Activated B cell treated with CpG ODN at 0.5 μM for 24 hours (primary cell): ENCODE data around the gene FIS1. TPM values are rescaled to one million over a fixed set of nuclear protein-coding genes. Genes with fewer than 3 reads are reported as not detected.
"Not testable (repeated sequence)": the region's sequence is repeated elsewhere in the genome, so short reads cannot be mapped to it uniquely, and the experiment has no call there.

ENCODE experiments used
- ATAC-seq: fragments of 200-7000 bp; cut with Tn5 transposase; one replicate; pipeline ENCODE4 v1.10.0; 2021; ENCODE audit warnings: low read depth, mild to moderate bottlenecking, moderate library complexity
- CTCF ChIA-PET: fragments of 350-600 bp; sonication (Branson Sonifier 250); formaldehyde crosslinking; loops from one replicate; lab custom pipeline; 2021; ENCODE audit warnings: antibody characterized with exemption; lab: Charles Lee
- POLR2A ChIA-PET: fragments of 350-600 bp; sonication (Branson Sonifier 250); formaldehyde crosslinking; loops from one replicate; lab custom pipeline; 2021; ENCODE audit warnings: antibody characterized with exemption; lab: Charles Lee
- DNase-seq: peaks from one replicate; pipeline ENCODE4 v3.0.0; 2022
- H3K27ac Mint-ChIP-seq: one replicate; pipeline ENCODE4 v1.8.0; 2020; ENCODE audit warnings: mixed read lengths
- H3K27me3 Mint-ChIP-seq: one replicate; pipeline ENCODE4 v1.8.0; 2021; ENCODE audit warnings: mixed read lengths
- H3K36me3 Mint-ChIP-seq: one replicate; pipeline ENCODE4 v1.8.0; 2021; ENCODE audit warnings: low read depth, mixed read lengths
- H3K4me1 Mint-ChIP-seq: one replicate; pipeline ENCODE4 v1.8.0; 2021; ENCODE audit warnings: mixed read lengths
- H3K4me3 Mint-ChIP-seq: one replicate; pipeline ENCODE4 v1.8.0; 2020; ENCODE audit warnings: mild to moderate bottlenecking, mixed read lengths
- H3K9me3 Mint-ChIP-seq: one replicate; pipeline ENCODE4 v1.8.0; 2020; ENCODE audit warnings: mixed read lengths
- CTCF ChIP-seq: fragments of 200-600 bp; IDR thresholded peaks from one replicate; pipeline ENCODE4 v1.8.0; 2022; ENCODE audit warnings: antibody characterized with exemption, mild to moderate bottlenecking
- intact Hi-C: fragments of 100-400 bp; cut with micrococcal nuclease; formaldehyde crosslinking; loops from one replicate; pipeline ENCODE4 v1.15.1; 2024
- total RNA-seq: library from RNA; stranded (reverse); gene quantifications from 2 replicates; pipeline ENCODE4 v1.2.3, GENCODE V29; 2022

The FIS1 gene
- total RNA-seq, result 113 and 117 TPM in 2 replicates

- Mint-ChIP-seq H3K4me1 (peaks cover 42% of the 10 kb centered on the region), H3K4me3 (peak within 1 kb of the TSS; percentile 95), H3K27me3 (no peaks in the 10 kb centered on the region), H3K27ac (peak within 1 kb of the TSS; percentile 95), H3K9me3 (no peaks in the 10 kb centered on the region), H3K36me3 (peaks cover 39% of the 10 kb centered on the region)
- peak; percentile 94 for ATAC-seq
- peak; percentile 96 for DNase-seq
- intact Hi-C loops, result loop anchor here (1.0 to 2.0 kb wide), 7 partner anchors 8 to 350 kb away; partner anchors contain the start of genes IFT22 and ZNHIT1
- POLR2A ChIA-PET, result interaction anchor here (0.6 to 3.0 kb wide), 11 partner anchors 9 to 1629 kb away, joined by 3 to 44 read pairs (median 6); partner anchors contain the start of genes IFT22, PLOD3, SRRT and TRIM56
- TF ChIP-seq CTCF, result no peak
- CTCF ChIA-PET, result interaction anchor here (1.2 to 4.9 kb wide), 8 partner anchors 8 to 103 kb away, joined by 3 to 55 read pairs (median 8); partner anchors contain the start of genes PLOD3 and ZNHIT1
These were observed at the start of gene FIS1 for GRCh38 chr7:101244375-101245146. FIS1 (minus strand) TSS chr7:101245081; CDS start chr7:101245004, 77 bp downstream.

- ChIA-PET CTCF (interaction anchor here (1.2 kb wide), 1 partner anchor 150 kb away, joined by 4 read pairs; no protein-coding TSS in a partner anchor), POLR2A (no interaction called here)
- DNase-seq, result no peak
- no peak for TF ChIP-seq CTCF
- Mint-ChIP-seq H3K4me1 (peaks cover 14% of the 10 kb centered on the region), H3K27ac (no peak overlapping the region), H3K36me3 (no peaks in the 10 kb centered on the region), H3K9me3 (no peaks in the 10 kb centered on the region), H3K27me3 (peaks cover 42% of the 10 kb centered on the region), H3K4me3 (no peak overlapping the region)
- intact Hi-C loops, result no loop called here
- ATAC-seq, result no peak
These were observed 49.4 kb upstream of the FIS1 start for GRCh38 chr7:101294039-101294831.

GRCh38 chr7:101293069-101294021 is 48.5 kb upstream of the FIS1 start:
- ATAC-seq, H3K27ac Mint-ChIP-seq: not testable (repeated sequence)

GRCh38 chr7:101292566-101292965 is 47.7 kb upstream of the FIS1 start:
- H3K9me3 Mint-ChIP-seq, H3K4me3 Mint-ChIP-seq, CTCF ChIA-PET, POLR2A ChIA-PET, H3K36me3 Mint-ChIP-seq, ATAC-seq, H3K27ac Mint-ChIP-seq, DNase-seq, intact Hi-C loops: not testable (repeated sequence)
- H3K27me3 Mint-ChIP-seq, result peaks cover 37% of the 10 kb centered on the region
- H3K4me1 Mint-ChIP-seq, result peaks cover 14% of the 10 kb centered on the region

More at GRCh38 chr7:101293069-101294021, 48.5 kb upstream of the FIS1 start:
- intact Hi-C loops, H3K36me3 Mint-ChIP-seq, H3K9me3 Mint-ChIP-seq, CTCF ChIA-PET, DNase-seq, H3K4me3 Mint-ChIP-seq, POLR2A ChIA-PET: not testable (repeated sequence)
- Mint-ChIP-seq H3K27me3 (peaks cover 39% of the 10 kb centered on the region), H3K4me1 (peaks cover 14% of the 10 kb centered on the region)

GRCh38 chr7:101290186-101291037 is 45.5 kb upstream of the FIS1 start:
- POLR2A ChIA-PET, H3K27ac Mint-ChIP-seq, H3K9me3 Mint-ChIP-seq, H3K36me3 Mint-ChIP-seq: not testable (repeated sequence)
- H3K4me3 Mint-ChIP-seq, result peak overlapping the region; percentile 38
- H3K27me3 Mint-ChIP-seq, result peaks cover 27% of the 10 kb centered on the region
- peak; percentile 47 for DNase-seq
- H3K4me1 Mint-ChIP-seq, result peaks cover 14% of the 10 kb centered on the region
- intact Hi-C loops, result loop anchor here (2.0 kb wide), 1 partner anchor 216 kb away; no protein-coding TSS in a partner anchor
- peak; percentile 72 for ATAC-seq
- CTCF ChIA-PET, result interaction anchor here (0.8 to 1.6 kb wide), 7 partner anchors 8 to 1314 kb away, joined by 3 to 9 read pairs (median 4); partner anchors contain the start of gene AZGP1

GRCh38 chr7:101289687-101290086 is 44.8 kb upstream of the FIS1 start:
- ATAC-seq, result peak; percentile 78
- DNase-seq, POLR2A ChIA-PET, H3K4me3 Mint-ChIP-seq, H3K9me3 Mint-ChIP-seq, H3K36me3 Mint-ChIP-seq, H3K27ac Mint-ChIP-seq: not testable (repeated sequence)
- intact Hi-C loops, result loop anchor here (2.0 kb wide), 1 partner anchor 217 kb away; no protein-coding TSS in a partner anchor
- Mint-ChIP-seq H3K27me3 (peaks cover 26% of the 10 kb centered on the region), H3K4me1 (peaks cover 14% of the 10 kb centered on the region)
- CTCF ChIA-PET, result interaction anchor here (0.8 to 1.1 kb wide), 2 partner anchors 146 to 1314 kb away, joined by 7 to 9 read pairs; partner anchors contain the start of gene AZGP1
